NB4 (cell line): Measurements from ENCODE around the gene RTN4IP1.

ENCODE experiments used
- POLR2A ChIP-seq: IDR thresholded peaks from 2 replicates; pipeline ENCODE4 v1.6.1; 2011; ENCODE audit warnings: mild to moderate bottlenecking; ENCODE audit not compliant: insufficient read length; ENCODE audit errors: extremely low read depth
- TF ChIP-seq, protein P1 (sequence below): IDR thresholded peaks from one replicate; pipeline ENCODE4 v1.5.1; 2012; ENCODE audit warnings: low read depth, low read length
- TF ChIP-seq, protein P2 (sequence below): IDR thresholded peaks from 2 replicates; pipeline ENCODE4 v1.6.1; 2011; ENCODE audit warnings: low read depth, low read length

DNA sequence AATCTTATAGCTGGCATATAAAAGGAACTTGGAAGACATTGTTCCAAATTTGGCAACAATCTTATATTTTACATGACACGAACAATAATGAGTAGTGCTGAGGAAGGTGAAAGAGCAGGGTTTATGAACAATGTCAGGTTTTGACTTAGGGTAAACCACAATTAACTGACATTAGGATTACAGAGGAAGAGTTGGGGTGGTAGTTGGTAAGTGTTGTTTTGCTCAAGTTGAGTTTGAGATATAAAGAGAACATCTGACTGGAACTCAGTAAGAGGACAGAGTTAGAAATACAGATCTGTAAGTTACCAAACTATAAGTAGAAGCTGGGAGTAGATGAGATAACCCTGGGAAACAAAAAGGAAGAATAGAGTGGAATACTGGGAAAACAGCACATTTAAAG is 15.1 kb downstream of the RTN4IP1 start:
- TF ChIP-seq, protein P1, sequence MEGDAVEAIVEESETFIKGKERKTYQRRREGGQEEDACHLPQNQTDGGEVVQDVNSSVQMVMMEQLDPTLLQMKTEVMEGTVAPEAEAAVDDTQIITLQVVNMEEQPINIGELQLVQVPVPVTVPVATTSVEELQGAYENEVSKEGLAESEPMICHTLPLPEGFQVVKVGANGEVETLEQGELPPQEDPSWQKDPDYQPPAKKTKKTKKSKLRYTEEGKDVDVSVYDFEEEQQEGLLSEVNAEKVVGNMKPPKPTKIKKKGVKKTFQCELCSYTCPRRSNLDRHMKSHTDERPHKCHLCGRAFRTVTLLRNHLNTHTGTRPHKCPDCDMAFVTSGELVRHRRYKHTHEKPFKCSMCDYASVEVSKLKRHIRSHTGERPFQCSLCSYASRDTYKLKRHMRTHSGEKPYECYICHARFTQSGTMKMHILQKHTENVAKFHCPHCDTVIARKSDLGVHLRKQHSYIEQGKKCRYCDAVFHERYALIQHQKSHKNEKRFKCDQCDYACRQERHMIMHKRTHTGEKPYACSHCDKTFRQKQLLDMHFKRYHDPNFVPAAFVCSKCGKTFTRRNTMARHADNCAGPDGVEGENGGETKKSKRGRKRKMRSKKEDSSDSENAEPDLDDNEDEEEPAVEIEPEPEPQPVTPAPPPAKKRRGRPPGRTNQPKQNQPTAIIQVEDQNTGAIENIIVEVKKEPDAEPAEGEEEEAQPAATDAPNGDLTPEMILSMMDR: no peak
- TF ChIP-seq POLR2A: no peak
- TF ChIP-seq, protein P2, sequence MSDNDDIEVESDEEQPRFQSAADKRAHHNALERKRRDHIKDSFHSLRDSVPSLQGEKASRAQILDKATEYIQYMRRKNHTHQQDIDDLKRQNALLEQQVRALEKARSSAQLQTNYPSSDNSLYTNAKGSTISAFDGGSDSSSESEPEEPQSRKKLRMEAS: no peak
